SU-DHL-6 (cell line): Measurements from ENCODE around the gene BCL3.

Source experiments
- EZH2phosphoT487 ChIP-seq: fragments of 200-600 bp; sonication (generic), shearing (Covaris generic); conservative IDR thresholded peaks from 2 replicates; pipeline ENCODE4 v1.6.1; 2018; ENCODE audit warnings: mild to moderate bottlenecking, antibody characterized with exemption, low read length, moderate library complexity, mixed read lengths
- TF ChIP-seq, protein P1 (sequence below): fragments of 200-600 bp; sonication (generic); IDR thresholded peaks from one replicate; pipeline ENCODE4 v1.5.1; 2017; ENCODE audit warnings: antibody characterized with exemption, mild to moderate bottlenecking, low read length, moderate library complexity; ENCODE audit not compliant: insufficient read depth, poor library complexity, severe bottlenecking

DNA sequence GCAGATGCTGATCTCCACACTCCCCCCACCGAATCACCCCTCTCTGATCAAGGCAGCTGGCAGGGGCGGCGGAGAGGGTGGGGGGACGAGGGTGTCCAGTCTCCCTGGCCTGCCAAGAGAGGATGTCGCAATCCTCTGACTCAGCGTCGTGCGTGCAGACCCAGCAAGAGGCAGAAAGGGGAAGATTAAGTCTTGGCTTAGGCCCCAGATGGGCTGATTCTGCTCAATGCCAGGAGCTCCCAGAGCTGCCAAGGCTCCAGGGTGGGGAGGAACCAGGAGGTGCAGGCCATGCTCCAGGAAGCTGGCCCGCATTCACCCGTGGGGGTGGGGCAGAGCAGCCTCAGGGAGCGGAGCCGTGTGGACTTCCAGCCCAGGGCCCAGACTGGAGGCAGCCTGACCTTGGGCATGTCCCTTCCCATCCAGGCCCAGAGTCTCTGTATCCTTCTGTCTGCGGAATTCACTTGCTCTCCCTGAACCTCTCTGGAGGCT lies 6.6 kb upstream of the BCL3 start:
- TF ChIP-seq, protein P1, sequence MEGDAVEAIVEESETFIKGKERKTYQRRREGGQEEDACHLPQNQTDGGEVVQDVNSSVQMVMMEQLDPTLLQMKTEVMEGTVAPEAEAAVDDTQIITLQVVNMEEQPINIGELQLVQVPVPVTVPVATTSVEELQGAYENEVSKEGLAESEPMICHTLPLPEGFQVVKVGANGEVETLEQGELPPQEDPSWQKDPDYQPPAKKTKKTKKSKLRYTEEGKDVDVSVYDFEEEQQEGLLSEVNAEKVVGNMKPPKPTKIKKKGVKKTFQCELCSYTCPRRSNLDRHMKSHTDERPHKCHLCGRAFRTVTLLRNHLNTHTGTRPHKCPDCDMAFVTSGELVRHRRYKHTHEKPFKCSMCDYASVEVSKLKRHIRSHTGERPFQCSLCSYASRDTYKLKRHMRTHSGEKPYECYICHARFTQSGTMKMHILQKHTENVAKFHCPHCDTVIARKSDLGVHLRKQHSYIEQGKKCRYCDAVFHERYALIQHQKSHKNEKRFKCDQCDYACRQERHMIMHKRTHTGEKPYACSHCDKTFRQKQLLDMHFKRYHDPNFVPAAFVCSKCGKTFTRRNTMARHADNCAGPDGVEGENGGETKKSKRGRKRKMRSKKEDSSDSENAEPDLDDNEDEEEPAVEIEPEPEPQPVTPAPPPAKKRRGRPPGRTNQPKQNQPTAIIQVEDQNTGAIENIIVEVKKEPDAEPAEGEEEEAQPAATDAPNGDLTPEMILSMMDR: no peak
- TF ChIP-seq EZH2phosphoT487: no peak
